Endothelial cell of umbilical vein (primary cell): ENCODE results near the gene LAMB1. TPM values are rescaled to one million over a fixed set of nuclear protein-coding genes. Genes with fewer than 3 reads are reported as not detected.

Experiments used
- BruUV-seq: library from RNA; stranded (reverse); fragments of 400-500 nt; replicated peaks from 2 replicates; lab custom pipeline; 2021; lab: Mats Ljungman, UMichigan
- CTCF ChIA-PET: fragments of 300-600, 350-600 bp; sonication (Branson Sonifier 250); formaldehyde crosslinking; loops from one replicate; lab custom pipeline; 2021; ENCODE audit warnings: antibody characterized with exemption, inconsistent platforms; lab: Charles Lee
- POLR2A ChIA-PET: fragments of 300-600, 350-600 bp; sonication (Branson Sonifier 250); formaldehyde crosslinking; loops from one replicate; lab custom pipeline; 2021; ENCODE audit warnings: antibody characterized with exemption, inconsistent platforms; lab: Charles Lee
- DNase-seq: peaks from one replicate; pipeline ENCODE4 v3.0.0-alpha.2; 2011; ENCODE audit warnings: low read depth, low spot score
- FAIRE-seq: peaks from 2 replicates; lab custom pipeline; 2011; peaks lifted over from hg19 to GRCh38; lab: Jason Lieb, UNC
- H2AFZ ChIP-seq: 2 replicates; pipeline ENCODE4 v1.6.0; 2012; ENCODE audit warnings: low read depth, low read length, control low read depth, inconsistent platforms
- H3K27ac ChIP-seq: 2 replicates; pipeline ENCODE4 v1.5.1; 2011; ENCODE audit warnings: low read depth, mild to moderate bottlenecking, control low read depth, low read length, moderate library complexity; ENCODE audit not compliant: insufficient read depth
- H3K27me3 ChIP-seq, 2 experiments: 2 replicates each; pipeline versions ENCODE4 v1.6.0 to v1.6.1; 2011; ENCODE audit warnings: low read length in 2 of 2, mixed read lengths in 1 of 2; ENCODE audit not compliant: control insufficient read depth in 2 of 2, insufficient read depth in 2 of 2
- H3K36me3 ChIP-seq, 2 experiments: 2 replicates in 1 of 2; 3 replicates in 1 of 2; pipeline ENCODE4 v1.5.1; 2011; ENCODE audit warnings: low read length in 2 of 2, mild to moderate bottlenecking in 1 of 2, moderate library complexity in 1 of 2; ENCODE audit not compliant: control insufficient read depth in 2 of 2, insufficient read depth in 2 of 2; ENCODE audit errors: extremely low read depth in 1 of 2
- H3K4me1 ChIP-seq: 3 replicates; pipeline ENCODE4 v1.5.1; 2011; ENCODE audit warnings: mild to moderate bottlenecking, low read length; ENCODE audit not compliant: control insufficient read depth, insufficient read depth; ENCODE audit errors: extremely low read depth
- H3K4me2 ChIP-seq: 2 replicates; pipeline ENCODE4 v1.6.1; 2011; ENCODE audit warnings: low read length, control low read depth, mixed read lengths; ENCODE audit not compliant: insufficient read depth
- H3K4me3 ChIP-seq, 3 experiments: fragments of 200-600 bp in 1 of 3; sonication (generic), shearing (Covaris generic) in 1 of 3; replicated peaks in 1 of 3; 2 replicates each; pipeline ENCODE4 v1.5.1; 2011 to 2016; ENCODE audit warnings: control low read depth in 3 of 3, low read length in 3 of 3, mild to moderate bottlenecking in 2 of 3, inconsistent platforms in 1 of 3, low read depth in 1 of 3, moderate library complexity in 1 of 3; ENCODE audit not compliant: insufficient read depth in 1 of 3
- H3K79me2 ChIP-seq: 2 replicates; pipeline ENCODE4 v1.6.0; 2012; ENCODE audit warnings: low read length, inconsistent platforms; ENCODE audit not compliant: control insufficient read depth, insufficient read depth
- H3K9ac ChIP-seq: replicated peaks from 2 replicates; pipeline ENCODE3; 2011; ENCODE audit warnings: low read length, control low read depth; ENCODE audit not compliant: insufficient read depth; ENCODE audit errors: extremely low read depth
- H3K9me1 ChIP-seq: replicated peaks from 3 replicates; pipeline ENCODE4 v1.6.0; 2011; ENCODE audit warnings: mild to moderate bottlenecking, low read length; ENCODE audit not compliant: control insufficient read depth, insufficient read depth; ENCODE audit errors: extremely low read depth
- H3K9me3 ChIP-seq: replicated peaks from 2 replicates; pipeline ENCODE4 v1.5.1; 2012; ENCODE audit warnings: low read length, inconsistent platforms; ENCODE audit not compliant: control insufficient read depth, insufficient read depth
- H4K20me1 ChIP-seq: replicated peaks from 2 replicates; pipeline ENCODE3; 2011; ENCODE audit warnings: mild to moderate bottlenecking, low read length; ENCODE audit not compliant: control insufficient read depth, insufficient read depth; ENCODE audit errors: extremely low read depth
- CTCF ChIP-seq, 2 donors: IDR thresholded peaks; 1 replicate in 1 of 2; 2 replicates in 1 of 2; pipeline ENCODE4 v1.5.1; 2011; ENCODE audit warnings: low read length in 2 of 2, mild to moderate bottlenecking in 2 of 2, moderate library complexity in 2 of 2, control low read depth in 1 of 2, inconsistent platforms in 1 of 2, low read depth in 1 of 2; ENCODE audit not compliant: insufficient read depth in 1 of 2; ENCODE audit errors: extremely low read depth in 1 of 2
- EZH2 ChIP-seq: IDR thresholded peaks from 2 replicates; pipeline ENCODE4 v1.6.1; 2012; ENCODE audit warnings: borderline replicate concordance, low read depth, mild to moderate bottlenecking, moderate library complexity, low read length, inconsistent platforms; ENCODE audit not compliant: severe bottlenecking
- FOS ChIP-seq: IDR thresholded peaks from 2 replicates; pipeline ENCODE4 v1.6.1; 2011; ENCODE audit warnings: mild to moderate bottlenecking, low read length, moderate library complexity, borderline replicate concordance; ENCODE audit not compliant: insufficient read depth
- GATA2 ChIP-seq: IDR thresholded peaks from 2 replicates; pipeline ENCODE4 v1.7.0; 2011; ENCODE audit warnings: low read depth, mild to moderate bottlenecking, moderate library complexity, mixed read lengths, low read length; ENCODE audit not compliant: insufficient read length, insufficient read depth
- JUN ChIP-seq: IDR thresholded peaks from 2 replicates; pipeline ENCODE4 v1.6.1; 2011; ENCODE audit warnings: borderline replicate concordance, low read depth; ENCODE audit not compliant: insufficient read length, insufficient read depth
- MAX ChIP-seq: IDR thresholded peaks from 2 replicates; pipeline ENCODE4 v1.6.1; 2011; ENCODE audit not compliant: insufficient read depth, insufficient read length
- MYC ChIP-seq: IDR thresholded peaks from one replicate; pipeline ENCODE4 v1.6.1; 2011; ENCODE audit warnings: mild to moderate bottlenecking, low read depth, low read length
- POLR2A ChIP-seq: IDR thresholded peaks from 2 replicates; pipeline ENCODE4 v1.6.1; 2012; ENCODE audit warnings: low read depth, mild to moderate bottlenecking, control low read depth, low read length
- POLR2AphosphoS5 ChIP-seq: IDR thresholded peaks from 2 replicates; pipeline ENCODE4 v1.6.1; 2012; ENCODE audit warnings: low read depth, mild to moderate bottlenecking, control low read depth, low read length, moderate library complexity; ENCODE audit not compliant: insufficient read depth
- dilution Hi-C: fragments of 300-500 bp; cut with MboI; formaldehyde crosslinking; loops from one replicate; pipeline ENCODE4 v1.15.0; 2019; ENCODE audit warnings: low sequenced_read_pairs; ENCODE audit not compliant: extremely low pct_ligation_motif_present
- intact Hi-C: fragments of 100-400 bp; cut with micrococcal nuclease; formaldehyde crosslinking; loops from one replicate; pipeline ENCODE4 v1.10.0; 2022
- polyA plus RNA-seq, 4 experiments: library from polyadenylated mRNA; depleted of rRNA in 3 of 4; stranded (reverse) in 3 of 4; unstranded in 1 of 4; fragments of >200 nt; gene quantifications; 2 replicates each; pipeline versions ENCODE4 v1.2.1 to v1.2.3, GENCODE V29; 2011 to 2012; ENCODE audit warnings: missing spikeins in 1 of 4
- total RNA-seq: library from RNA; stranded (reverse); gene quantifications from 2 replicates; pipeline ENCODE4 v1.2.3, GENCODE V29; 2021

LAMB1 gene
- total and polyA plus RNA-seq, 2 donors (not counting 3 experiments of a cell fraction or from before 2014, with no cell fraction given): 588 to 703 TPM

GRCh38 chr7:108037140-108037539, 34.2 kb upstream of the LAMB1 start:
- Histone ChIP-seq H3K27ac (no peak overlapping the region), H3K9me1 (no peaks in the 10 kb centered on the region), H3K27me3 (no peaks in the 10 kb centered on the region), H3K36me3 (no peaks in the 10 kb centered on the region), H3K4me2 (no peak overlapping the region), H2AFZ (no peak overlapping the region), H3K9me3 (no peaks in the 10 kb centered on the region), H3K79me2 (no peaks in the 10 kb centered on the region), H4K20me1 (no peaks in the 10 kb centered on the region), H3K9ac (no peak overlapping the region), H3K4me1 (no peaks in the 10 kb centered on the region), H3K4me3 (no peak overlapping the region)
- POLR2A ChIA-PET: no interaction called here
- CTCF ChIA-PET: interaction anchor here (1.0 to 1.1 kb wide), 2 partner anchors 15 to 22 kb away, joined by 3 read pairs; no protein-coding TSS in a partner anchor
- no peak for DNase-seq
- dilution Hi-C loops (no loop called here), intact Hi-C loops (no loop called here)
- FAIRE-seq: no peak
- no TSS peak for BruUV-seq
- TF ChIP-seq EZH2 (no peak), POLR2A (no peak), MYC (no peak), JUN (no peak), GATA2 (no peak), FOS (no peak), MAX (no peak), POLR2AphosphoS5 (no peak)

- H3K27me3 ChIP-seq: no peaks in the 10 kb centered on the region
- no peak overlapping the region for H3K4me3 ChIP-seq
- no peaks in the 10 kb centered on the region for H3K36me3 ChIP-seq
- H2AFZ ChIP-seq: no peak overlapping the region
- DNase-seq (no peak), FAIRE-seq (no peak)
- H3K4me2 ChIP-seq: no peak overlapping the region
- no peak overlapping the region for H3K27ac ChIP-seq
- peaks cover 11% of the 10 kb centered on the region for H3K4me1 ChIP-seq
- no peak for TF ChIP-seq CTCF (IDR thresholded peaks at IDR 0.05; ENCODE audit: extremely low read depth in 1 of 2, insufficient read depth in 1 of 2, low read depth in 1 of 2, low read length in 2 of 2)
- no peak for TF ChIP-seq EZH2
- TF ChIP-seq MYC: no peak
- no peak for TF ChIP-seq POLR2A
- H3K9me3 ChIP-seq: no peaks in the 10 kb centered on the region
- no peaks in the 10 kb centered on the region for H4K20me1 ChIP-seq
- POLR2A ChIA-PET: no interaction called here
- H3K79me2 ChIP-seq: no peaks in the 10 kb centered on the region
- no TSS peak for BruUV-seq
- CTCF ChIA-PET: no interaction called here
- no peaks in the 10 kb centered on the region for H3K9me1 ChIP-seq
- no peak overlapping the region for H3K9ac ChIP-seq
- dilution Hi-C loops: no loop called here
- intact Hi-C loops: no loop called here
Measured at GRCh38 chr7:108034586-108034985, 31.6 kb upstream of the LAMB1 start.
